WERI-Rb-1 (cell line): Measurements from ENCODE around the gene KRTAP9-6.

Source experiments
- DNase-seq: peaks from one replicate; pipeline ENCODE4 v3.0.0-alpha.2; 2020
- H3K27ac ChIP-seq: fragments of 250-450 bp; sonication (Bioruptor Pico); 2 replicates; pipeline ENCODE4 v1.5.1; 2020; ENCODE audit warnings: mild to moderate bottlenecking, moderate library complexity
- H3K27me3 ChIP-seq: fragments of 250-450 bp; sonication (Bioruptor Pico); 2 replicates; pipeline ENCODE4 v1.5.1; 2021; ENCODE audit warnings: mild to moderate bottlenecking, low read depth, moderate library complexity; ENCODE audit not compliant: insufficient read depth, severe bottlenecking
- H3K36me3 ChIP-seq: fragments of 250-450 bp; sonication (Bioruptor Pico); 2 replicates; pipeline ENCODE4 v1.5.1; 2020; ENCODE audit warnings: mild to moderate bottlenecking, moderate library complexity
- H3K4me3 ChIP-seq: 2 replicates; pipeline ENCODE4 v1.5.1; 2011; ENCODE audit warnings: low read depth, mild to moderate bottlenecking, control low read depth, low read length
- H3K9me3 ChIP-seq: fragments of 250-450 bp; sonication (Bioruptor Pico); 2 replicates; pipeline ENCODE4 v1.5.1; 2021; ENCODE audit warnings: mild to moderate bottlenecking, moderate library complexity; ENCODE audit not compliant: severe bottlenecking
- TF ChIP-seq, protein P1 (sequence below): IDR thresholded peaks from 2 replicates; pipeline ENCODE4 v1.5.1; 2011; ENCODE audit warnings: low read depth, mild to moderate bottlenecking, control low read depth, inconsistent platforms, low read length

Gene KRTAP9-6

DNA sequence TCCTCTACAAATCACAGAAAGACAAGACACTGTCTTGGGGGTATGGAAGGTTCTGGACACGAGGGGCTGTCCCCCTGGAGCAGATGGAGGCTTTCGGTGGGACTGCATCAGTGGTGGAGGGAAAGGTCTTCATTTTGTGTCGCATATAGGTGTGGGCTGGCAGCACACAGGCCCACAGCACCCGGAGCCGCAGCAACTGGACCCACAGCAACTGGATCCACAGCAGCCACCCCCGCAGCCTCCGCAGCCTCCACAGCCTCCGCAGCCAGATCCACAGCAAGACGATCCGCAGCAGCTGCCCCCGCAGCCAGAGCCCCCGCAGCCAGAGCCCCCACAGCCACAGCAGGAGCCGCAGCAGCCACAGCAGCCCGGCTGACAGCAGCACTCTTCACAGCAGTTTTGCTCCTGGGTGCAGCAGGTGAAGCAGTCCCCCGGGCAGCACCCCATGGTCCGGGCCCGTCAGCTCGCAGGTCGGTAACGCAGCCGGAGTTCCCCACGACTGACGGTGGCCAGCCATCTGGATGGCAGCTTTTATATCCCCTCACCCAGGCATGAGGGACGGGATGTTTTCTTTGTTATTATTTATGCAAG, 50.1 kb downstream of the KRTAP9-6 start, which contains the start of gene KRTAP17-1:
Gene KRTAP17-1, minus strand, starts transcription at position 507 of the 591 bp plus-strand sequence. Its CDS starts 60 bp downstream, at position 447.
- TF ChIP-seq, protein P1, sequence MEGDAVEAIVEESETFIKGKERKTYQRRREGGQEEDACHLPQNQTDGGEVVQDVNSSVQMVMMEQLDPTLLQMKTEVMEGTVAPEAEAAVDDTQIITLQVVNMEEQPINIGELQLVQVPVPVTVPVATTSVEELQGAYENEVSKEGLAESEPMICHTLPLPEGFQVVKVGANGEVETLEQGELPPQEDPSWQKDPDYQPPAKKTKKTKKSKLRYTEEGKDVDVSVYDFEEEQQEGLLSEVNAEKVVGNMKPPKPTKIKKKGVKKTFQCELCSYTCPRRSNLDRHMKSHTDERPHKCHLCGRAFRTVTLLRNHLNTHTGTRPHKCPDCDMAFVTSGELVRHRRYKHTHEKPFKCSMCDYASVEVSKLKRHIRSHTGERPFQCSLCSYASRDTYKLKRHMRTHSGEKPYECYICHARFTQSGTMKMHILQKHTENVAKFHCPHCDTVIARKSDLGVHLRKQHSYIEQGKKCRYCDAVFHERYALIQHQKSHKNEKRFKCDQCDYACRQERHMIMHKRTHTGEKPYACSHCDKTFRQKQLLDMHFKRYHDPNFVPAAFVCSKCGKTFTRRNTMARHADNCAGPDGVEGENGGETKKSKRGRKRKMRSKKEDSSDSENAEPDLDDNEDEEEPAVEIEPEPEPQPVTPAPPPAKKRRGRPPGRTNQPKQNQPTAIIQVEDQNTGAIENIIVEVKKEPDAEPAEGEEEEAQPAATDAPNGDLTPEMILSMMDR = no peak
- no peak for DNase-seq

More for the DNA sequence above, 50.1 kb downstream of the KRTAP9-6 start, which contains the start of gene KRTAP17-1:
- Histone ChIP-seq H3K9me3 (peaks cover 11% of the 10 kb centered on the region), H3K36me3 (no peaks in the 10 kb centered on the region), H3K27me3 (peaks cover 96% of the 10 kb centered on the region), H3K27ac (no peak within 1 kb of the TSS), H3K4me3 (no peak within 1 kb of the TSS)
